ENCODE data around the gene C19orf38.
"Not testable (repeated sequence)": the region's sequence is repeated elsewhere in the genome, so short reads cannot be mapped to it uniquely, and the experiment has no call there.

The C19orf38 gene

GRCh38 chr19:10846500-10847202, 1.6 kb upstream of the C19orf38 start:
- in situ Hi-C loops (cut with MboI; ENCODE audit: low sequenced_read_pairs), result no loop called here

GRCh38 chr19:10850631-10851030, 2.4 kb downstream of the C19orf38 start:
- in situ Hi-C loops (cut with MboI; ENCODE audit: low sequenced_read_pairs), result no loop called here

GRCh38 chr19:10852098-10852800, 4.0 kb downstream of the C19orf38 start:
- in situ Hi-C loops (cut with MboI; ENCODE audit: low sequenced_read_pairs), result no loop called here

GRCh38 chr19:10852941-10853340, 4.7 kb downstream of the C19orf38 start:
- in situ Hi-C loops (cut with MboI; ENCODE audit: low sequenced_read_pairs), result no loop called here

- in situ Hi-C loops (cut with MboI; ENCODE audit: low sequenced_read_pairs), result no loop called here
These were observed 6.3 kb downstream of the C19orf38 start for GRCh38 chr19:10854350-10855089.

GRCh38 chr19:10855879-10856522, 7.8 kb downstream of the C19orf38 start:
- in situ Hi-C loops (cut with MboI; ENCODE audit: low sequenced_read_pairs), result no loop called here

- in situ Hi-C loops (cut with MboI; ENCODE audit: low sequenced_read_pairs), result not testable (repeated sequence)
These were observed 8.7 kb downstream of the C19orf38 start for GRCh38 chr19:10856899-10857298.

GRCh38 chr19:10858204-10858828, 10.1 kb downstream of the C19orf38 start:
- in situ Hi-C loops (cut with MboI; ENCODE audit: low sequenced_read_pairs), result no loop called here

GRCh38 chr19:10861103-10861651, 13.0 kb downstream of the C19orf38 start:
- in situ Hi-C loops (cut with MboI; ENCODE audit: low sequenced_read_pairs), result no loop called here

GRCh38 chr19:10862561-10863106, 14.4 kb downstream of the C19orf38 start:
- in situ Hi-C loops (cut with MboI; ENCODE audit: low sequenced_read_pairs), result no loop called here

GRCh38 chr19:10863107-10863717, 15.0 kb downstream of the C19orf38 start:
- in situ Hi-C loops (cut with MboI; ENCODE audit: low sequenced_read_pairs), result no loop called here

GRCh38 chr19:10864538-10864899, 16.3 kb downstream of the C19orf38 start:
- in situ Hi-C loops (cut with MboI; ENCODE audit: low sequenced_read_pairs), result no loop called here

GRCh38 chr19:10866495-10866894, 18.3 kb downstream of the C19orf38 start:
- in situ Hi-C loops (cut with MboI; ENCODE audit: low sequenced_read_pairs), result no loop called here

GRCh38 chr19:10868872-10869547, 20.8 kb downstream of the C19orf38 start:
- in situ Hi-C loops (cut with MboI; ENCODE audit: low sequenced_read_pairs), result no loop called here

- in situ Hi-C loops (cut with MboI; ENCODE audit: low sequenced_read_pairs), result not testable (repeated sequence)
These were observed 21.7 kb downstream of the C19orf38 start for GRCh38 chr19:10869872-10870311.

- in situ Hi-C loops (cut with MboI; ENCODE audit: low sequenced_read_pairs), result no loop called here
These were observed 22.3 kb downstream of the C19orf38 start for GRCh38 chr19:10870501-10870954.

GRCh38 chr19:10870955-10871603, 22.9 kb downstream of the C19orf38 start, which contains the start of gene CARM1:
Gene CARM1 (plus strand): TSS chr19:10871553. CDS start chr19:10871703, 150 bp downstream.
- in situ Hi-C loops (cut with MboI; ENCODE audit: low sequenced_read_pairs), result no loop called here

GRCh38 chr19:10871711-10872545, 23.7 kb downstream of the C19orf38 start:
- in situ Hi-C loops (cut with MboI; ENCODE audit: low sequenced_read_pairs), result no loop called here
